ENCODE measurements around the gene ORM1. TPM values are rescaled to one million over a fixed set of nuclear protein-coding genes. Genes with fewer than 3 reads are reported as not detected.

The ORM1 gene
- polyA plus RNA-seq, 3 donors: 2.2 to 4.9 (median 2.8) TPM

DNA sequence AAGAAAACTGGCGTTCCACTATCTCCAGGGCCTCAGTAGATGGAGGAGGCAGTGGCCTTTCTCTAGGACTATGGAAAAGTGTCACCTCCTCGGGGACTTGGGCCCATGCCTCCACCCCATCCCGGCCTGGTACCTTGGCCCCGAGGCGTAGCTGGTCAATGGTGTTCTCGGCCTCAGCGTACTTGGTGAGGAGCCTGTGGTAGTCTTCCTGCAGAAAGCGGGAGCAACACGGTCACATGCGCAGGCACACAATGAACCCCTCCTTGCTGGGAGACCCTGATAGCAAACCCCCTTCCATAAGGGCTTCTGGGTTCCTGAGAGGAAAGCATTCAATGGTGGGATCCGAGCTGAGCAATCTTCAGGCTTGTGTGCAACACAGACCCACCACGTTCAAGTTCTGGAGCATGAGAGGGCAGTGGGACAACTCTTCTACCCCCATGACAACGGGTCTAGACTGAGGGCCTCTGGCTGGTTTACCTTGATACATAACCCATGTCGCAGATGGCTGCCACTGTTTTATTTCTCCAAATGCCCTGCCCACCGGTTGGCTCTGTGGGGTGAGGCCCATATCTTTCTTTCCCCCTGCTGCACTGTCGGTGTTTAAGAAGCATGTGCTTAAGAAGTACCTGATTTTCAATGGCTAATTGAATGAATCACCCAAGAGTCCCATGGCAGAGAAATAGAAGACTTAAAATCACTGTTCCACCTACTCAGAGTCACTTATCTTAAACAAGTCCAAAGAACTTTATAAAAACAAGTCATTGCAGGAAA, 51.2 kb downstream of the ORM1 start:
- Mint-ChIP-seq H3K4me3 (no peak overlapping the region), H3K9me3 (peaks cover 0 to 2% (median 0%) of the 10 kb centered on the region in 7 donors), H3K36me3 (peaks cover 80 to 89% of the 10 kb centered on the region in 2 donors), H3K27ac (peak overlapping the region; percentile 97 to 99 (median 98)), H3K27me3 (ENCODE audit: low read depth in 3 of 3) (no peaks in the 10 kb centered on the region), H3K4me1 (peaks cover 90% of the 10 kb centered on the region)
- H3K9ac ChIP-seq (ENCODE audit: insufficient read depth, low read length, poor library complexity, severe bottlenecking): no peak overlapping the region
- intact Hi-C loops (cut with micrococcal nuclease): loop anchor here in 1 of 2 donors (2.0 kb wide), 1 partner anchor 13 kb away; the partner anchor contains the start of gene AKNA
- DNase-seq: no peak
- H3K4me2 ChIP-seq (replicated peaks; ENCODE audit: extremely low read depth, low read length, poor library complexity, severe bottlenecking): peak overlapping the region; percentile 68
- H3K27ac ChIP-seq (ENCODE audit: low read depth in 1 of 2, low read length in 2 of 2): peak overlapping the region; percentile 85 to 86
- no peaks in the 10 kb centered on the region for H3K9me3 ChIP-seq (replicated peaks in 1 of 2; ENCODE audit: control insufficient read depth in 1 of 2, insufficient read depth in 1 of 2, low read length in 2 of 2)
- no peaks in the 10 kb centered on the region for H3K27me3 ChIP-seq (ENCODE audit: control insufficient read depth in 2 of 2, insufficient read depth in 2 of 2, low read length in 2 of 2)
- H3K4me3 ChIP-seq (replicated peaks in 1 of 3; ENCODE audit: low read depth in 2 of 3, low read length in 3 of 3): peak overlapping the region in 1 of 3 experiments; percentile 12
- TF ChIP-seq CTCF (IDR thresholded peaks at IDR 0.05): no peak
- H3K36me3 ChIP-seq (replicated peaks in 1 of 2; ENCODE audit: control insufficient read depth in 1 of 2, insufficient read depth in 2 of 2, low read length in 2 of 2): peaks cover 62 to 83% of the 10 kb centered on the region in 2 donors
- H2AFZ ChIP-seq (ENCODE audit: insufficient read depth, low read depth, low read length, poor library complexity, severe bottlenecking): no peak overlapping the region
- WGBS (ENCODE audit: insufficient coverage): 62% methylated on average over 5 of the region's 16 CpGs
- peaks cover 86% of the 10 kb centered on the region for H3K79me2 ChIP-seq (ENCODE audit: insufficient read depth, low read length)
- peaks cover 94 to 100% of the 10 kb centered on the region in 2 donors for H3K4me1 ChIP-seq (ENCODE audit: control insufficient read depth in 1 of 2, insufficient read depth in 2 of 2, low read length in 2 of 2)
- H4K20me1 ChIP-seq (ENCODE audit: insufficient read depth, low read length): peaks cover 31% of the 10 kb centered on the region

- Mint-ChIP-seq H3K36me3 (peaks cover 82 to 89% of the 10 kb centered on the region in 2 donors), H3K4me1 (peaks cover 91% of the 10 kb centered on the region), H3K27ac (peak overlapping the region; percentile 77 to 99 (median 97)), H3K27me3 (ENCODE audit: low read depth in 3 of 3) (peaks cover 0 to 2% (median 0%) of the 10 kb centered on the region in 3 donors), H3K9me3 (no peaks in the 10 kb centered on the region), H3K4me3 (peak overlapping the region in 1 of 2 donors; percentile 54)
- peak overlapping the region; percentile 49 to 85 for H3K27ac ChIP-seq (ENCODE audit: low read depth in 1 of 2, low read length in 2 of 2)
- DNase-seq: peak in 1 of 3 donors; percentile 35
- WGBS (ENCODE audit: insufficient coverage): 61% methylated on average over 4 of the region's 9 CpGs
- no peak overlapping the region for H3K4me3 ChIP-seq (replicated peaks in 1 of 3; ENCODE audit: low read depth in 2 of 3, low read length in 3 of 3)
- peaks cover 86% of the 10 kb centered on the region for H3K79me2 ChIP-seq (ENCODE audit: insufficient read depth, low read length)
- no peak overlapping the region for H3K9ac ChIP-seq (ENCODE audit: insufficient read depth, low read length, poor library complexity, severe bottlenecking)
- intact Hi-C loops (cut with micrococcal nuclease): no loop called here
- no peaks in the 10 kb centered on the region for H3K9me3 ChIP-seq (replicated peaks in 1 of 2; ENCODE audit: control insufficient read depth in 1 of 2, insufficient read depth in 1 of 2, low read length in 2 of 2)
- H2AFZ ChIP-seq (ENCODE audit: insufficient read depth, low read depth, low read length, poor library complexity, severe bottlenecking): no peak overlapping the region
- H4K20me1 ChIP-seq (ENCODE audit: insufficient read depth, low read length): peaks cover 39% of the 10 kb centered on the region
- H3K4me2 ChIP-seq (replicated peaks; ENCODE audit: extremely low read depth, low read length, poor library complexity, severe bottlenecking): no peak overlapping the region
- peaks cover 64 to 83% of the 10 kb centered on the region in 2 donors for H3K36me3 ChIP-seq (replicated peaks in 1 of 2; ENCODE audit: control insufficient read depth in 1 of 2, insufficient read depth in 2 of 2, low read length in 2 of 2)
- no peak for TF ChIP-seq CTCF (IDR thresholded peaks at IDR 0.05)
- peaks cover 94 to 99% of the 10 kb centered on the region in 2 donors for H3K4me1 ChIP-seq (ENCODE audit: control insufficient read depth in 1 of 2, insufficient read depth in 2 of 2, low read length in 2 of 2)
- no peaks in the 10 kb centered on the region for H3K27me3 ChIP-seq (ENCODE audit: control insufficient read depth in 2 of 2, insufficient read depth in 2 of 2, low read length in 2 of 2)
Observed at GRCh38 chr9:114374936-114375335, 52.0 kb downstream of the ORM1 start.
